K562 (cell line): Measurements from ENCODE around the gene TMEM59. TPM values are rescaled to one million over a fixed set of nuclear protein-coding genes. Genes with fewer than 3 reads are reported as not detected.
A peak's percentile ranks its signal among the peaks of the same experiment; 100 is the strongest.

Experiments
- ATAC-seq: fragments of 200-7000 bp; cut with Tn5 transposase; 3 replicates; pipeline ENCODE4 v1.9.1; 2020; ENCODE audit warnings: moderate library complexity
- BruUV-seq: library from RNA; stranded (reverse); fragments of 400-500 nt; replicated peaks from 2 replicates; lab custom pipeline; 2021; lab: Mats Ljungman, UMichigan
- CTCF ChIA-PET: fragments of 300-600 bp; formaldehyde crosslinking; extraction: SDS; loops from one replicate; lab custom pipeline; 2021; ENCODE audit warnings: low intra/inter-chr PET ratio; lab: Yijun Ruan, JAX
- POLR2A ChIA-PET: fragments of 300-600, 350-650 bp; sonication (Branson Sonifier 250); formaldehyde crosslinking; extraction: SDS; loops from one replicate; lab custom pipeline; 2021; ENCODE audit warnings: antibody characterized with exemption, inconsistent platforms; lab: Yijun Ruan, JAX
- DNase-seq, 4 experiments: peaks; one replicate each; pipeline versions ENCODE4 v3.0.0 to v3.0.0-alpha.2; 2011 to 2018; ENCODE audit warnings: low spot score in 3 of 4, mixed read lengths in 3 of 4; ENCODE audit errors: extremely low read depth in 1 of 4
- FAIRE-seq: peaks from 2 replicates; lab custom pipeline; 2011; peaks lifted over from hg19 to GRCh38; lab: Jason Lieb, UNC
- H2AFZ ChIP-seq: 2 replicates; pipeline ENCODE4 v1.6.0; 2011; ENCODE audit warnings: low read depth, low read length, control low read depth, inconsistent platforms
- H3K27ac ChIP-seq: fragments of 200-600 bp; 3 replicates; pipeline ENCODE4 v1.8.0; 2011; ENCODE audit warnings: low read depth, mild to moderate bottlenecking, control low read depth, inconsistent platforms, low read length, moderate library complexity, mixed read lengths; ENCODE audit errors: extremely low read depth
- H3K27me3 ChIP-seq, 2 experiments: fragments of 300-600 bp in 1 of 2; 2 replicates in 1 of 2; 3 replicates in 1 of 2; pipeline versions ENCODE4 v1.6.0 to v1.8.0; 2011; ENCODE audit warnings: inconsistent platforms in 2 of 2, low read length in 2 of 2, mild to moderate bottlenecking in 1 of 2, mixed read lengths in 1 of 2, moderate library complexity in 1 of 2; ENCODE audit not compliant: control insufficient read depth in 2 of 2, insufficient read depth in 2 of 2
- H3K36me3 ChIP-seq: fragments of 300-600 bp; 3 replicates; pipeline ENCODE4 v1.8.0; 2011; ENCODE audit warnings: mild to moderate bottlenecking, low read length, inconsistent platforms; ENCODE audit not compliant: control insufficient read depth, insufficient read depth
- H3K4me1 ChIP-seq, 2 experiments: fragments of 200-600 bp in 1 of 2; replicated peaks in 1 of 2; 2 replicates in 1 of 2; 3 replicates in 1 of 2; pipeline versions ENCODE4 v1.5.1 to v1.8.0; 2011; ENCODE audit warnings: inconsistent platforms in 2 of 2, low read length in 2 of 2, mild to moderate bottlenecking in 1 of 2, mixed read lengths in 1 of 2, moderate library complexity in 1 of 2; ENCODE audit not compliant: control insufficient read depth in 2 of 2, insufficient read depth in 2 of 2
- H3K4me2 ChIP-seq: 2 replicates; pipeline ENCODE4 v1.6.1; 2011; ENCODE audit warnings: low read length, control low read depth, inconsistent platforms, mixed read lengths; ENCODE audit not compliant: insufficient read depth
- H3K4me3 ChIP-seq: fragments of 200-600 bp; sonication (generic), shearing (Covaris generic); 2 replicates; pipeline ENCODE4 v1.5.1; 2016; ENCODE audit warnings: control low read depth, inconsistent platforms
- H3K79me2 ChIP-seq: fragments of 200-600 bp; 3 replicates; pipeline ENCODE4 v1.8.0; 2011; ENCODE audit warnings: low read length, inconsistent platforms; ENCODE audit not compliant: control insufficient read depth, insufficient read depth
- H3K9ac ChIP-seq, 2 experiments: 2 replicates each; pipeline versions ENCODE4 v1.6.0 to v1.6.1; 2011; ENCODE audit warnings: low read depth in 2 of 2, low read length in 2 of 2, control low read depth in 1 of 2, inconsistent platforms in 1 of 2, mild to moderate bottlenecking in 1 of 2, mixed read lengths in 1 of 2; ENCODE audit not compliant: insufficient read depth in 1 of 2
- H3K9me1 ChIP-seq: one replicate; pipeline ENCODE4 v1.6.0; 2011; ENCODE audit warnings: inconsistent platforms, mild to moderate bottlenecking, low read length, moderate library complexity; ENCODE audit not compliant: control insufficient read depth, insufficient read depth
- H3K9me3 ChIP-seq: replicated peaks from 2 replicates; pipeline ENCODE4 v1.5.1; 2011; ENCODE audit warnings: low read depth, low read length, inconsistent platforms; ENCODE audit not compliant: control insufficient read depth, insufficient read depth
- H4K20me1 ChIP-seq: replicated peaks from 2 replicates; pipeline ENCODE4 v1.6.1; 2011; ENCODE audit warnings: low read length, inconsistent platforms, mixed read lengths; ENCODE audit not compliant: control insufficient read depth, insufficient read depth
- CHD1 ChIP-seq: fragments of 200-600 bp; sonication (generic); IDR thresholded peaks from one replicate; pipeline ENCODE4 v1.6.1; 2012; ENCODE audit warnings: mild to moderate bottlenecking, moderate library complexity, low read length, inconsistent platforms
- FOXK2 ChIP-seq, 2 experiments: fragments of 450-650 bp; IDR thresholded peaks in 1 of 2; conservative IDR thresholded peaks in 1 of 2; 2 replicates each; pipeline ENCODE4 v1.6.1; 2016; ENCODE audit warnings: low read depth in 2 of 2, mild to moderate bottlenecking in 1 of 2
- HDAC2 ChIP-seq: fragments of 450-650 bp; IDR thresholded peaks from 2 replicates; pipeline ENCODE4 v1.6.1; 2016; ENCODE audit warnings: mild to moderate bottlenecking
- HNRNPH1 ChIP-seq: fragments of 200-400 bp; formaldehyde crosslinking; optimal IDR thresholded peaks from 2 replicates; pipeline ENCODE3; 2017; ENCODE audit warnings: low read depth, mild to moderate bottlenecking, low read length, moderate library complexity
- POLR2AphosphoS2 ChIP-seq: IDR thresholded peaks from 2 replicates; pipeline ENCODE4 v1.6.1; 2012; ENCODE audit warnings: low read length, improper control_type of control experiment
- RHOXF2B ChIP-seq: fragments of 250-450 bp; sonication (Bioruptor Pico); conservative IDR thresholded peaks from 2 replicates; pipeline ENCODE4 v1.5.1; 2021
- SIN3A ChIP-seq, 2 experiments: fragments of 150-350 bp in 1 of 2; IDR thresholded peaks; 2 replicates each; pipeline ENCODE4 v1.6.1; 2011 to 2016; ENCODE audit warnings: borderline replicate concordance in 2 of 2, low read depth in 2 of 2, low read length in 2 of 2, mild to moderate bottlenecking in 2 of 2, moderate library complexity in 2 of 2; ENCODE audit not compliant: control insufficient read depth in 1 of 2
- SUPT5H ChIP-seq: fragments of 450-650 bp; IDR thresholded peaks from 2 replicates; pipeline ENCODE4 v1.6.1; 2016
- U2AF2 ChIP-seq: fragments of 200-400 bp; formaldehyde crosslinking; optimal IDR thresholded peaks from 2 replicates; pipeline ENCODE3; 2017; ENCODE audit warnings: low read depth, mild to moderate bottlenecking, low read length
- ZC3H4 ChIP-seq: sonication (generic); formaldehyde crosslinking; IDR thresholded peaks from 2 replicates; pipeline ENCODE4 v1.9.0; 2021; ENCODE audit warnings: missing genetic modification reagents, borderline replicate concordance
- ZNF175 ChIP-seq: fragments of 200-800 bp; sonication (Bioruptor generic); IDR thresholded peaks from 2 replicates; pipeline ENCODE4 v1.6.1; 2016; ENCODE audit warnings: low read depth, mild to moderate bottlenecking, missing genetic modification characterization, missing compliant biosample characterization
- ZNF707 ChIP-seq: fragments of 250-450 bp; sonication (Bioruptor Pico); conservative IDR thresholded peaks from 2 replicates; pipeline ENCODE4 v1.8.0; 2022; ENCODE audit warnings: inconsistent platforms, mild to moderate bottlenecking, moderate library complexity
- ZNF717 ChIP-seq: fragments of 250-450 bp; sonication (Bioruptor Pico); IDR thresholded peaks from 2 replicates; pipeline ENCODE4 v1.5.0; 2021
- WGBS: fragments of 100-300 bp; shearing (Covaris generic); methylation state at CpG from one replicate; pipeline ENCODE4 v1.1.6; 2016; ENCODE audit warnings: low coverage, mixed read lengths; ENCODE audit not compliant: insufficient coverage; ENCODE audit errors: missing lambda C conversion rate; 5-methylcytosine and 5-hydroxymethylcytosine counted together
- in situ Hi-C: fragments of 300-500 bp; cut with MboI; formaldehyde crosslinking; loops from 4 replicates; pipeline ENCODE4 v1.15.0; 2018; ENCODE audit warnings: inconsistent platforms, mixed read lengths
- intact Hi-C: fragments of 100-400 bp; cut with micrococcal nuclease; formaldehyde crosslinking; loops from 2 replicates; pipeline ENCODE4 v1.14.2; 2022
- polyA plus RNA-seq, 8 experiments: library from polyadenylated mRNA; depleted of rRNA in 4 of 8; stranded (reverse) in 5 of 8; unstranded in 3 of 8; fragments of >200 nt; fragmentation: Nextera tagmentation in 2 of 8; fragmentation: Illumina TruSeq in 1 of 8; extraction: Ambion mirVana in 2 of 8; extraction: Trizol in 1 of 8; gene quantifications; 2 replicates each; pipeline versions ENCODE4 v1.2.1 to v1.2.3, GENCODE V29; 2011 to 2014; ENCODE audit warnings: inconsistent platforms in 1 of 8, missing spikeins in 1 of 8
- total RNA-seq, 7 experiments: library from RNA; depleted of rRNA in 6 of 7; stranded (reverse); fragments of >200 nt in 6 of 7; fragmentation: Illumina TruSeq in 2 of 7; extraction: Trizol in 2 of 7; gene quantifications; 2 replicates each; pipeline versions ENCODE4 v1.2.1 to v1.2.3, GENCODE V29; 2011 to 2021; ENCODE audit warnings: low replicate concordance in 1 of 7
- TF ChIP-seq, protein P1 (sequence below): fragments of 450-650 bp; IDR thresholded peaks from one replicate; pipeline ENCODE4 v1.6.1; 2018; ENCODE audit warnings: mild to moderate bottlenecking, moderate library complexity; ENCODE audit not compliant: partially characterized antibody
- TF ChIP-seq, protein P2 (sequence below): fragments of 450-650 bp; formaldehyde crosslinking; IDR thresholded peaks from 2 replicates; pipeline ENCODE4 v1.4.0; 2020; ENCODE audit warnings: mild to moderate bottlenecking, moderate library complexity

Gene TMEM59
- total and polyA plus RNA-seq, 9 of the 15 experiments (the other 6 are each of a cell fraction or from before 2014, with no cell fraction given) = 93.1 to 316 (median 151) TPM

DNA sequence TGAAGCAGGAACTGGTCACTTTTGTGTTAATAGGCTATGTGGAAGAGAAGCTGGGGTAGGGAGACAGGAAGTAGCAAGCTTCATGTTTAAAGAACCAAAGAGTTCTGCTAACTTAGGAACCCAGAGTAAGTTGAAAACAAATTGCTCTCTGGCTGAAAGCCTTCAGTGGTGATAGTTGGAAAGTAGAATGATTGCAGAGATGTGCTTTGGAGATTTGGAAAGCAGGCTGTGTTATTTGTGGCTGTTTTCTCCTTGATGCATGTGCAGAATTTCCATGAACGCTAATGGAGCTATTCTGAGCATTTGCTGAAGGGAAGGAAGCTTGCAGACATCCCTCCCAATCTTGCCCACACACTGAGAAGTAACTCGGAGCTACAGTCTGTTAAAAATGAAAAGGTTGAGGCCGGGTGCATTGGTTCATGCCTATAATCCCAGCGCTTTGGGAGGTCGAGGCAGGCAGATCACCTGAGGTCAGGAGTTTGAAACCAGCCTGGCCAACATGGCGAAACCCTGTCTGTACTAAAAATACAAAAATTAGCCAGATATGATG lies 46.1 kb upstream of the TMEM59 start:
- H3K9me1 ChIP-seq = no peaks in the 10 kb centered on the region
- BruUV-seq = TSS peak; percentile 30
- WGBS = 30% methylated on average over 6 of the region's 6 CpGs
- no peak overlapping the region for H3K4me3 ChIP-seq
- intact Hi-C loops = no loop called here
- no peak overlapping the region for H3K4me2 ChIP-seq
- no peak overlapping the region for H3K9ac ChIP-seq
- ChIA-PET POLR2A (interaction anchor here (0.6 to 1.5 kb wide), 5 partner anchors 10 to 447 kb away, joined by 3 to 9 read pairs (median 4); no protein-coding TSS in a partner anchor), CTCF (no interaction called here)
- no peaks in the 10 kb centered on the region for H3K79me2 ChIP-seq
- in situ Hi-C loops = no loop called here
- H3K27me3 ChIP-seq = no peaks in the 10 kb centered on the region
- H3K36me3 ChIP-seq = peaks cover 4% of the 10 kb centered on the region; the same call in 1 of the 3 replicates
- no peaks in the 10 kb centered on the region for H4K20me1 ChIP-seq
- H3K9me3 ChIP-seq = no peaks in the 10 kb centered on the region
- no peak overlapping the region for H3K27ac ChIP-seq
- FAIRE-seq (no peak), ATAC-seq (no peak), DNase-seq (no peak)
- no peak for TF ChIP-seq ZNF717
- TF ChIP-seq, protein P1, sequence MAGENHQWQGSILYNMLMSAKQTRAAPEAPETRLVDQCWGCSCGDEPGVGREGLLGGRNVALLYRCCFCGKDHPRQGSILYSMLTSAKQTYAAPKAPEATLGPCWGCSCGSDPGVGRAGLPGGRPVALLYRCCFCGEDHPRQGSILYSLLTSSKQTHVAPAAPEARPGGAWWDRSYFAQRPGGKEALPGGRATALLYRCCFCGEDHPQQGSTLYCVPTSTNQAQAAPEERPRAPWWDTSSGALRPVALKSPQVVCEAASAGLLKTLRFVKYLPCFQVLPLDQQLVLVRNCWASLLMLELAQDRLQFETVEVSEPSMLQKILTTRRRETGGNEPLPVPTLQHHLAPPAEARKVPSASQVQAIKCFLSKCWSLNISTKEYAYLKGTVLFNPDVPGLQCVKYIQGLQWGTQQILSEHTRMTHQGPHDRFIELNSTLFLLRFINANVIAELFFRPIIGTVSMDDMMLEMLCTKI = no peak
- no peak for TF ChIP-seq HNRNPH1
- no peak for TF ChIP-seq ZNF707
- TF ChIP-seq ZNF175 (CRISPR knock-in tag) = no peak
- no peak for TF ChIP-seq FOXK2 (conservative IDR thresholded peaks at IDR 0.05 in 1 of 2, IDR thresholded peaks at IDR 0.05 in 1 of 2; ENCODE audit: low read depth in 2 of 2)
- no peak for TF ChIP-seq RHOXF2B (CRISPR knock-in tag)
- no peak for TF ChIP-seq POLR2AphosphoS2
- TF ChIP-seq CHD1 = no peak
- no peak for TF ChIP-seq SIN3A (IDR thresholded peaks at IDR 0.05; ENCODE audit: borderline replicate concordance in 2 of 2, control insufficient read depth in 1 of 2, low read depth in 2 of 2, low read length in 2 of 2)
- no peak for TF ChIP-seq U2AF2
- TF ChIP-seq, protein P2, sequence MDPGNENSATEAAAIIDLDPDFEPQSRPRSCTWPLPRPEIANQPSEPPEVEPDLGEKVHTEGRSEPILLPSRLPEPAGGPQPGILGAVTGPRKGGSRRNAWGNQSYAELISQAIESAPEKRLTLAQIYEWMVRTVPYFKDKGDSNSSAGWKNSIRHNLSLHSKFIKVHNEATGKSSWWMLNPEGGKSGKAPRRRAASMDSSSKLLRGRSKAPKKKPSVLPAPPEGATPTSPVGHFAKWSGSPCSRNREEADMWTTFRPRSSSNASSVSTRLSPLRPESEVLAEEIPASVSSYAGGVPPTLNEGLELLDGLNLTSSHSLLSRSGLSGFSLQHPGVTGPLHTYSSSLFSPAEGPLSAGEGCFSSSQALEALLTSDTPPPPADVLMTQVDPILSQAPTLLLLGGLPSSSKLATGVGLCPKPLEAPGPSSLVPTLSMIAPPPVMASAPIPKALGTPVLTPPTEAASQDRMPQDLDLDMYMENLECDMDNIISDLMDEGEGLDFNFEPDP (CRISPR knock-in tag) = no peak
- TF ChIP-seq ZC3H4 (CRISPR knock-in tag) = no peak
- TF ChIP-seq SUPT5H = no peak
- TF ChIP-seq HDAC2 = no peak
- H2AFZ ChIP-seq = no peak overlapping the region
- H3K4me1 ChIP-seq = 0 out of 5 replicates have a peak, but pooled peaks cover 0 to 4% of the 10 kb centered on the region in 2 experiments
